Common myeloid progenitor, CD34-positive (primary cell): ENCODE data around the gene MTERF1.
"Not testable (repeated sequence)": the region's sequence is repeated elsewhere in the genome, so short reads cannot be mapped to it uniquely, and the experiment has no call there.

Experiments used
- CTCF ChIA-PET: fragments of 350-600 bp; sonication (Branson Sonifier 250); formaldehyde crosslinking; loops from one replicate; lab custom pipeline; 2021; ENCODE audit warnings: antibody characterized with exemption; lab: Charles Lee
- POLR2A ChIA-PET: fragments of 350-600 bp; sonication (Branson Sonifier 250); formaldehyde crosslinking; loops from one replicate; lab custom pipeline; 2021; ENCODE audit warnings: antibody characterized with exemption; lab: Charles Lee
- DNase-seq, 3 donors: peaks; one replicate each; pipeline versions ENCODE4 v3.0.0 to v3.0.0-alpha.2; 2013
- H3K27ac ChIP-seq, 2 experiments: 1 replicate in 1 of 2; 2 replicates in 1 of 2; pipeline ENCODE4 v1.7.0; 2013; ENCODE audit warnings: inconsistent platforms in 2 of 2, low read length in 2 of 2, mild to moderate bottlenecking in 2 of 2, low read depth in 1 of 2, moderate library complexity in 1 of 2; ENCODE audit not compliant: severe bottlenecking in 2 of 2, insufficient read depth in 1 of 2, poor library complexity in 1 of 2
- H3K27me3 ChIP-seq, 5 experiments: replicated peaks in 2 of 5; 1 replicate in 3 of 5; 2 replicates in 2 of 5; pipeline versions ENCODE4 v1.6.1 to v1.7.0; 2013; ENCODE audit warnings: low read length in 4 of 5, mild to moderate bottlenecking in 2 of 5, moderate library complexity in 2 of 5, inconsistent platforms in 1 of 5; ENCODE audit not compliant: insufficient read depth in 5 of 5, control insufficient read depth in 4 of 5
- H3K36me3 ChIP-seq, 4 experiments: 1 replicate in 2 of 4; 2 replicates in 2 of 4; pipeline versions ENCODE4 v1.6.1 to v1.7.0; 2013; ENCODE audit warnings: low read length in 3 of 4, control low read depth in 1 of 4, mild to moderate bottlenecking in 1 of 4; ENCODE audit not compliant: control insufficient read depth in 4 of 4, insufficient read depth in 4 of 4
- H3K4me1 ChIP-seq, 4 experiments: 1 replicate in 3 of 4; 2 replicates in 1 of 4; pipeline versions ENCODE4 v1.6.1 to v1.7.1; 2013; ENCODE audit warnings: low read length in 3 of 4, mild to moderate bottlenecking in 3 of 4, control low read depth in 1 of 4, inconsistent platforms in 1 of 4, moderate library complexity in 1 of 4; ENCODE audit not compliant: control insufficient read depth in 4 of 4, insufficient read depth in 4 of 4; ENCODE audit errors: control extremely low read depth in 1 of 4
- H3K4me3 ChIP-seq, 7 experiments: 1 replicate in 4 of 7; 2 replicates in 3 of 7; pipeline versions ENCODE4 v1.5.1 to v1.7.0; 2013; ENCODE audit warnings: mild to moderate bottlenecking in 7 of 7, low read length in 6 of 7, moderate library complexity in 6 of 7, inconsistent platforms in 2 of 7, low read depth in 2 of 7, control low read depth in 1 of 7; ENCODE audit not compliant: insufficient read depth in 4 of 7, control insufficient read depth in 1 of 7; ENCODE audit errors: extremely low read depth in 1 of 7
- H3K9me3 ChIP-seq, 5 experiments: 1 replicate in 4 of 5; 2 replicates in 1 of 5; pipeline versions ENCODE4 v1.6.1 to v1.7.1; 2013; ENCODE audit warnings: low read length in 4 of 5, mild to moderate bottlenecking in 2 of 5, inconsistent platforms in 1 of 5, low read depth in 1 of 5, moderate library complexity in 1 of 5; ENCODE audit not compliant: control insufficient read depth in 4 of 5, insufficient read depth in 2 of 5; ENCODE audit errors: control extremely low read depth in 1 of 5
- WGBS: methylation state at CpG from one replicate; pipeline ENCODE4 v1.1.5; 2013; ENCODE audit not compliant: insufficient coverage; 5-methylcytosine and 5-hydroxymethylcytosine counted together

Gene MTERF1

DNA sequence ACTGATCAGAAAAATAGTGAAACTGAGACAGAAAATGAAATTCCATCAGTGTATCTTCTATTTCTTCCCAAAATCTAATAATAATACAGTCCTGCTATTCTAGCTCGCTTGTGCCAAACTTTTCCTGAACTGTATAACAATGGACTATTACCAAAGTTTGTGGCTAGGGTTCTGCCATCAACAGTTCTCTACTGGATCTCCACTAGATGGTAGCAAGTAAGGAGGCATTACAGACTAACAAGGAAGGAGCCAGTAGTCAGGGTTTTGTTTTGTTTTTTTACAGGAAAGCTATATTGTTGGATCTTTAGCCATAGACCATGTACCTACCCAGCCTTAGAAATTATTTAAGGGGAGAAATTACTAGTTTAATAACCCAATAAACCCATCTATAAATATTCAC is 10.8 kb downstream of the MTERF1 start:
- CTCF ChIA-PET = interaction anchor here (1.2 to 1.3 kb wide), 2 partner anchors 9 to 39 kb away, joined by 4 read pairs; no protein-coding TSS in a partner anchor
- DNase-seq = no peak

DNA sequence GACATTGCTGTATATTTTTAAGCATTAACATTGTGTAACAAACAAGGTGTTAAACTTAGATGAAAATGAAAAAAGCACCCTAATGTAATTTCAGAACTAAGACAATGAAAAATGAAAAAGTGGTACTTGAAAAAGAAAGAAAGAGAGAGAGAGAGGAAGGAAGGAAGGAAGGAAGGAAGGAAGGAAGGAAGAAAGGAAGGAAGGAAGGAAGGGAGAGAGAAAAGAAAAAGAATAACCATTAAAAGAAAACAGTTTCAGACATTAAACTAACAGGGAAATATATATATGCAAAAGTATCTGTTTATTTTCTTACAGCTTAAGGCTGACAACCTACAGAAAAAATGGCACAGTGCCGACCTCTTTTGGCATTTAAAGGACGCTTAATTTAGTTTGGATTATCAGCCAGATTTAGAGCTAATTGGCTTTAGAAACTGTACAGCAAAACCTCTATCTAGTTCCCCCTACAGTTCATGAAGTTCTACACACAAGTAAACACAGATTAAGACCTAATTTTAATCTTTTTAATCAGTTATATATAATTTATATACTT is 13.8 kb downstream of the MTERF1 start:
- Histone ChIP-seq H3K36me3 (peaks cover 0 to 6% (median 1%) of the 10 kb centered on the region in 4 experiments), H3K27me3 (no peaks in the 10 kb centered on the region), H3K27ac (no peak overlapping the region), H3K4me3 (no peak overlapping the region), H3K9me3 (no peaks in the 10 kb centered on the region), H3K4me1 (no peaks in the 10 kb centered on the region)
- ChIA-PET CTCF (interaction anchor here (0.8 to 1.6 kb wide), 2 partner anchors 14 to 18 kb away, joined by 3 to 7 read pairs; partner anchors contain the start of gene MTERF1), POLR2A (no interaction called here)
- WGBS = 83% methylated on average over 2 of the region's 2 CpGs
- no peak for DNase-seq

More for the DNA sequence above, 10.8 kb downstream of the MTERF1 start:
- Histone ChIP-seq H3K4me1 (no peaks in the 10 kb centered on the region), H3K27ac (no peak overlapping the region), H3K9me3 (no peaks in the 10 kb centered on the region), H3K36me3 (peaks cover 7 to 17% (median 11%) of the 10 kb centered on the region in 4 experiments), H3K4me3 (no peak overlapping the region), H3K27me3 (no peaks in the 10 kb centered on the region)
- 75% methylated on average over 1 of the region's 1 CpG for WGBS
- POLR2A ChIA-PET = no interaction called here

GRCh38 chr7:91865511-91865910 is 15.0 kb downstream of the MTERF1 start:
- ChIA-PET POLR2A (no interaction called here), CTCF (no interaction called here)
- Histone ChIP-seq H3K27ac (no peak overlapping the region), H3K9me3 (no peaks in the 10 kb centered on the region), H3K27me3 (no peaks in the 10 kb centered on the region), H3K4me1 (no peaks in the 10 kb centered on the region), H3K36me3 (peaks cover 0 to 4% (median 1%) of the 10 kb centered on the region in 4 experiments), H3K4me3 (no peak overlapping the region)
- no CpG with 5 or more reads among the region's 2 CpGs for WGBS
- no peak for DNase-seq

- H3K36me3 ChIP-seq, H3K4me3 ChIP-seq, H3K4me1 ChIP-seq, H3K27ac ChIP-seq, H3K27me3 ChIP-seq, POLR2A ChIA-PET, DNase-seq, CTCF ChIA-PET, H3K9me3 ChIP-seq: not testable (repeated sequence)
These were observed 15.9 kb downstream of the MTERF1 start for GRCh38 chr7:91864604-91865003.

GRCh38 chr7:91864070-91864469 is 16.4 kb downstream of the MTERF1 start:
- H3K27ac ChIP-seq = no peak overlapping the region
- no peaks in the 10 kb centered on the region for H3K9me3 ChIP-seq
- H3K36me3 ChIP-seq = peaks cover 0 to 4% (median 1%) of the 10 kb centered on the region in 4 experiments
- POLR2A ChIA-PET = no interaction called here
- WGBS = 93% methylated on average over 5 of the region's 6 CpGs
- CTCF ChIA-PET = no interaction called here
- DNase-seq = no peak
- H3K4me3 ChIP-seq = no peak overlapping the region
- no peaks in the 10 kb centered on the region for H3K4me1 ChIP-seq
- no peaks in the 10 kb centered on the region for H3K27me3 ChIP-seq

DNA sequence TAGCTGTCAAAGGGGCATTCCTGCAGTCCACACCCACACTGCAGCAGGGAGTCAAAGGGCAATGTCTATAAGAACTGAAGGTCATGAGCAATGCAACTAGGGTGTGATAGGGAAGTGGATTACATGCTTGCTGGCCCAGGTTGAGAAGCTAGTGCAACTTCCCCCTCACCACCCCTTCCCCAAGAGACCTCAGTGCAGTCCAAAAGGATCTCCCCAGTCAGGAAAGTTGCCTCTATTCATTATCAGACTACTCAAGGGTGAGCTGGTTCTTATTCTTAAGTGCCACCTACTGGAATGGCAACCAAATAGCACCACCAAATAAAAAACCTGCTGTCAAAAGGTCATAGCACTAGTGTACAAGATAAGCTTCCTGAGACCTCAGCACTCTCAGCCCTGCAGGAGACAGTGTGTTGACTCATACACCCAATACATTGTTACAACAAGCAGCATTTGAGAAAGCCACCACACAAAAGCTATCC is 28.2 kb downstream of the MTERF1 start:
- Histone ChIP-seq H3K9me3 (peaks cover 0 to 37% (median 0%) of the 10 kb centered on the region in 5 experiments), H3K27me3 (no peaks in the 10 kb centered on the region), H3K4me1 (peaks cover 0 to 5% (median 0%) of the 10 kb centered on the region in 4 experiments), H3K36me3 (no peaks in the 10 kb centered on the region), H3K27ac (no peak overlapping the region), H3K4me3 (no peak overlapping the region)
- CTCF ChIA-PET = interaction anchor here (0.8 kb wide), 1 partner anchor 8 kb away, joined by 3 read pairs; no protein-coding TSS in a partner anchor
- no peak for DNase-seq
- POLR2A ChIA-PET = no interaction called here

DNA sequence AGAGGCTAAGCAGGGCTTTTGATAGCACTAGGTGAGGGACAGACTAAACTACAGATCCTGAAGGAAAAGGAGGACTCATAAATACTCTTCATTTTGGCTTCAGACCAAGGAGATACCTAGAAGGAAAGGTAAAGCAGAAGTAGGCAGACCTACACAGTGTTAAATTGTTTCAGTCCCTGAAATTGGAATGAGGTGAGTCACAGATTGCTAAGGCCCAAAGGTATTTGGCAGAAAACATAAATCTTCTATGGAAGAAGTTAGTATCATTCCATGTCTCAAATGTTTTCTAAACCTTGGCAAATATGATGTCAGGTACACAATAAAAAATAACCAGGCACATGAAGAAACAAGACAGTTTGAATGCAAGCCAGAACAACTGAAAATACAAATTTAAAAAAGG is 30.0 kb downstream of the MTERF1 start:
- Histone ChIP-seq H3K4me3 (no peak overlapping the region), H3K36me3 (no peaks in the 10 kb centered on the region), H3K27me3 (no peaks in the 10 kb centered on the region), H3K9me3 (peaks cover 0 to 35% (median 0%) of the 10 kb centered on the region in 5 experiments), H3K4me1 (peaks cover 0 to 5% (median 0%) of the 10 kb centered on the region in 4 experiments), H3K27ac (no peak overlapping the region)
- no peak for DNase-seq
- POLR2A ChIA-PET = no interaction called here
- CTCF ChIA-PET = no interaction called here
